ENCODE data around the gene ARHGEF2. TPM values are rescaled to one million over a fixed set of nuclear protein-coding genes. Genes with fewer than 3 reads are reported as not detected.
A peak's percentile ranks its signal among the peaks of the same experiment; 100 is the strongest.

ARHGEF2 gene
- total RNA-seq, 1 donor = 116 TPM

GRCh38 chr1:155918660-155919059 lies 59.7 kb downstream of the ARHGEF2 start:
- H3K4me3 ChIP-seq (ENCODE audit: low read depth, low read length) = no peak overlapping the region
- no peak for TF ChIP-seq CTCF (IDR thresholded peaks at IDR 0.05; ENCODE audit: insufficient read depth, low read length)
- no peak for DNase-seq (ENCODE audit: low read depth)

DNA sequence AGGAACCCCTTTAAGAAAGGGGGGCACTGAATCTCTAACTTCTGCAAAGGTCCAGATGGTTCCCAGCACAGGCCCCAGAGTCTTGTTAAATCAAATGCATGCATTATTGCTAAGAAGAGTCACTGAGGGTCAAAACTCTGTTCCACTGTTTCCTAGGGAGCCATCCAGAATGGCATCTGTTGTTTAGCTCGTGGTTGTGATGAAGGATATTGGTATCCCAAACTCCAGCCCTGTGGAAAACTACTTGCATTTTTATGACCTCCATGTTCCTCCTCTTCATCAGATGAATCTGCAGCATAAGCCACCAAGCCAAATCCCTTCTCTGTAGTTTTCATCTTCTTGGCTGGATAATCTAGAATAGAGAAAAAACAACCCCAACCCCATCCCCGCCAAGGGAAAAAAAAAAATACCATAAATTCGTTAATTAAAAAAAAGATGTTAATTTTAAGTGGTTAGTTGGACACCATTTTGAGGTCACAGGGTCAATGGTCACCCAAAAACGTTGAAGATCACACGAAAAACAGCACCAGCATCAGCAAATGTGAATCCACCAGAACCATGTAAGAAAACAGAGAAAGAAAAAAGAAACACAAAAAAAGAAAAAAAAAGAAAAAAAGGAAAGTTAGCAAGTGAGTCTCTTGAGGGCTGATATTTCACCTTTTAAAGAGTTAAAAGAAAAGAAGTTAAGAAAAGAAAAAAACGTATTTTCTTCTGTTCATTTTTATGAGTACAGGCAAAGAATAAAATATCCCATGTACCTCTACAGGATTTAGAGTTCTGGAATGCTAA lies 64.2 kb downstream of the ARHGEF2 start:
- no peak overlapping the region for H3K4me3 ChIP-seq (ENCODE audit: low read depth, low read length)
- no peak for DNase-seq (ENCODE audit: low read depth)
- no peak for TF ChIP-seq CTCF (IDR thresholded peaks at IDR 0.05; ENCODE audit: insufficient read depth, low read length)

- no peak for DNase-seq (ENCODE audit: low read depth)
- TF ChIP-seq CTCF (IDR thresholded peaks at IDR 0.05; ENCODE audit: insufficient read depth, low read length) = no peak
- H3K4me3 ChIP-seq (ENCODE audit: low read depth, low read length) = no peak overlapping the region
Observed at GRCh38 chr1:155912056-155912536, 66.3 kb downstream of the ARHGEF2 start.

- peak; percentile 16 for TF ChIP-seq CTCF (IDR thresholded peaks at IDR 0.05; ENCODE audit: insufficient read depth, low read length)
- peak; percentile 74 for DNase-seq (ENCODE audit: low read depth)
- peak within 1 kb of the TSS; percentile 74 for H3K4me3 ChIP-seq (ENCODE audit: low read depth, low read length)
Observed at GRCh38 chr1:155911156-155912055, 66.9 kb downstream of the ARHGEF2 start, which contains the start of gene RIT1. Gene RIT1 (minus strand): TSS chr1:155911349. CDS start chr1:155910761, 588 bp downstream.

DNA sequence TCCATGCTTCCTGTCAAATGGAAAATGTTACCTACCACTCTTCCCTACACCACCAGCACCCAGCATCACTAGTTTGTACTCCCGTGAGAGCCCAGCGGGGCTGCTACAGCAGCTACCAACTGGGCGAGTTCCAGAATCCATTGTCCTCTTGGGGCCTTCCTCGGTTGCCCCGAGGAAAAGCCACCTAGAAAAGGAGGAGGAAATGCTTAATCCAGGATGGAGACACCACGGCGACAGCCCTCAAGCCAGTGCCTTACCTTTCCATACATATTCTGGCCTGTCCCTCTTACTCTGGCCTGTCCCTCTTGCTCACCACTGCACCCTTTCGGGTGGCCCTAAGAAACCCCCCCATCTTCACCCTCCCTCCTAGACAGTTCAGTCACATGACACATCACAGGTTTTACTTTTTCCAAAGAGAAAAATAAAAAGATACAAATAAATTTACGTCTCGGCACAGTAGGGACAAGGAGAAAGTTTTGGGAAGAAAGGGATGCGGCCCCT lies 67.7 kb downstream of the ARHGEF2 start:
- peak; percentile 19 for TF ChIP-seq CTCF (IDR thresholded peaks at IDR 0.05; ENCODE audit: insufficient read depth, low read length)
- H3K4me3 ChIP-seq (ENCODE audit: low read depth, low read length) = peak overlapping the region; percentile 74
- DNase-seq (ENCODE audit: low read depth) = peak; percentile 46

GRCh38 chr1:155909894-155910293 lies 68.5 kb downstream of the ARHGEF2 start:
- DNase-seq (ENCODE audit: low read depth) = peak; percentile 62
- peak overlapping the region; percentile 74 for H3K4me3 ChIP-seq (ENCODE audit: low read depth, low read length)
- no peak for TF ChIP-seq CTCF (IDR thresholded peaks at IDR 0.05; ENCODE audit: insufficient read depth, low read length)

Data from fibroblast of the aortic adventitia (primary cell).